GOT3 (cell line): ENCODE results near the gene FBLN2.
"Not testable (repeated sequence)": the region's sequence is repeated elsewhere in the genome, so short reads cannot be mapped to it uniquely, and the experiment has no call there.

Source experiments
- DNase-seq: peaks from one replicate; lab custom pipeline; 2025; ENCODE audit warnings: mixed read lengths; lab: John Stamatoyannopoulos, UW

FBLN2 gene

DNA sequence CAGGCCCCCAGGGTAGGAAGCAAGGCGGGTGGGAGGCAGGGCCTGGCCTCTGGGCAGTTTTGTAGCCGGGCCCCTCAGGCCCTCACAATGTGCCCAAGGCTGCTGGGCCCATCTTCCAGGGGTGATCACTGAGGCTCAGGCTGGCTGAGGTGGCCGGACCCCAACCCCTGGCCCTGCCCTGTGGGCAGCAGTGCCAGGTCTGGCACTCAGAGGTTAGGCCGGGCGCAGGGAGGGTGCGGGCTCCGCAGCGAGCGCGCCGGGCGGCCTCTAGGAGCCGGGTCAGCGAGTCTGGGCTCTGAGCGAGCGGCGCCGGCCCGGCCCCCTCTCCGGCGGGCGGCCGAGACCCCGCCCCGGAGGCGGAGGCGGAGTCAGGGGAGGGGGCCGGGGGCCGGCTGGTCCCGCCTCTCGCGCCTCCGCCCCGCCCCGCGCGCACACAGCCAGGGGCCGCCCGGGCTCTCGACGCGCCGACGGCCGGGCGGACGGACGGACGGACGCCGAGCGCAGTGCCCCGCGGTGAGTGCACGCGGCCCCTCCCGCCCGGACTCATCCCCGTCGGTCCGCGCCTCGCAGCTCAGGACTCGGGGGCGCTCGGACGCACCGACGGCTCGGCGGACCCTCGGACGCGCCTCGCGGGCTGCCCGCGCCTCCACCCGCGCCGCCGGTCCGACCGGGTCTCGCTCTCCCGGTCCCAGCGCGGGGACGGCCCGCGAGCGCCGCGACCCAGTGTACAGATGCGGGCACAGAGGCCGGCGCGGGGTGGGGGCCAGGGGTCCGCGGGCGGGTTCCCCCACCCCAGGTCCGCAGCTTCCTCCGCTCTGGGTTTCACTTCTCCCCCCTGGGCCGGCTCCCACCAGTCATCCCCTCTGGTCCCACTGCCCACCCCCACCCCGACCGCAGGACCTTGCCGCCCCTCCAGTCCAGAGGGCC is at the start of gene FBLN2:
Gene FBLN2, plus strand, starts transcription at position 430 of the 927 bp plus-strand sequence. CDS start 21,231 bp downstream, outside the sequence.
- DNase-seq = no peak

DNA sequence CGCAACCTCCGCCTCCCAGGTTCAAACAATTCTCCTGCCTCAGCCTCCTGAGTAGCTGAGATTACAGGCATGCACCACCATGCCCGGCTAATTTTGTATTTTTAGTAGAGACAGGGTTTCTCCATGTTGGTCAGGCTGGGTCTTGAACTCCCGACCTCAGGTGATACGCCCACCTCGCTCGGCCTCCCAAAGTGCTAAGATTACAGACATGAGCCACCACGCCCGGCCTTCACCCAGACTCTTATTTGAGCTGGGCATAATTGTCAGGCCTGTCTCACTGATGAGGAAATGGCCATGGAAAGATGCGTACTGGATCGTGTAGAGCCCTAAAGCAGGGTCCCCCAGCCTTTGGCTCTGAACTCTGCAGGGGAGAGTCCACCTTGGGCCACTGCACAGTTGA is 49.7 kb upstream of the FBLN2 start:
- not testable (repeated sequence) for DNase-seq

- no peak for DNase-seq
These were observed 48.6 kb upstream of the FBLN2 start for GRCh38 chr3:13500133-13500885.

DNA sequence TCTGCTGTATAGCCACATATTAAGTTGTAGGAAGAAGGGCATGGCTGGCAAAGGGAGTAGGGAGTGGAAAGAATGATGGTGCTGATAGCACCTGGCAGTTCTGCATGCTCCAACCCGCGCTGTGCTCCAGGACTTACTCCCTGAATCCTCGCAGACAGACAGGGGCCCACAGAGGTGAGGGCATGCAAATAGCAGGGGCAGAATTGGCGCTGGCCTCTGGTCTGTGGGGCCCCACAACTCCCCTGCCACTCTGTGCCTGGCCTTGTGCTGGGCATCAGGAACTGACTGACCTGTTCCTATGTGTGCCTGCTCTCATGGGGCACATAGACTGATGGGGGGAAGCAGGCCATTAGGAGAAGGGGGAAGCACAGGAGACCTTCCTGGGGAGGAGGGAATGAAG is 47.9 kb upstream of the FBLN2 start:
- DNase-seq = no peak

- DNase-seq = no peak
These were observed 47.4 kb upstream of the FBLN2 start for GRCh38 chr3:13501521-13501920.

GRCh38 chr3:13501958-13502790 is 46.8 kb upstream of the FBLN2 start:
- no peak for DNase-seq

DNA sequence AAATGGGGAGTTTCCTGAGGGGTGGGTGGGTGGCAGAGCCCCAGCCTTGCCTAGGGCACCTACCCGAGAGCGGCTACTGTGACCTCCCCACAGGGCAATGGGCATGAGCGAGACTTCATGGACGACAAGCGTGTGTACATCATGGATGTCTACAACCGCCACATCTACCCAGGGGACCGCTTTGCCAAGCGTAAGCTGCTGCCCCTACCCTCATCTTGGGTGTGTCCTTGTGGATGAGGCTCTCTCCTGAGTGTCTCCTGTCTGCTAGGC is 46.2 kb upstream of the FBLN2 start:
- no peak for DNase-seq

GRCh38 chr3:13504161-13504831 is 44.6 kb upstream of the FBLN2 start:
- DNase-seq = no peak

DNA sequence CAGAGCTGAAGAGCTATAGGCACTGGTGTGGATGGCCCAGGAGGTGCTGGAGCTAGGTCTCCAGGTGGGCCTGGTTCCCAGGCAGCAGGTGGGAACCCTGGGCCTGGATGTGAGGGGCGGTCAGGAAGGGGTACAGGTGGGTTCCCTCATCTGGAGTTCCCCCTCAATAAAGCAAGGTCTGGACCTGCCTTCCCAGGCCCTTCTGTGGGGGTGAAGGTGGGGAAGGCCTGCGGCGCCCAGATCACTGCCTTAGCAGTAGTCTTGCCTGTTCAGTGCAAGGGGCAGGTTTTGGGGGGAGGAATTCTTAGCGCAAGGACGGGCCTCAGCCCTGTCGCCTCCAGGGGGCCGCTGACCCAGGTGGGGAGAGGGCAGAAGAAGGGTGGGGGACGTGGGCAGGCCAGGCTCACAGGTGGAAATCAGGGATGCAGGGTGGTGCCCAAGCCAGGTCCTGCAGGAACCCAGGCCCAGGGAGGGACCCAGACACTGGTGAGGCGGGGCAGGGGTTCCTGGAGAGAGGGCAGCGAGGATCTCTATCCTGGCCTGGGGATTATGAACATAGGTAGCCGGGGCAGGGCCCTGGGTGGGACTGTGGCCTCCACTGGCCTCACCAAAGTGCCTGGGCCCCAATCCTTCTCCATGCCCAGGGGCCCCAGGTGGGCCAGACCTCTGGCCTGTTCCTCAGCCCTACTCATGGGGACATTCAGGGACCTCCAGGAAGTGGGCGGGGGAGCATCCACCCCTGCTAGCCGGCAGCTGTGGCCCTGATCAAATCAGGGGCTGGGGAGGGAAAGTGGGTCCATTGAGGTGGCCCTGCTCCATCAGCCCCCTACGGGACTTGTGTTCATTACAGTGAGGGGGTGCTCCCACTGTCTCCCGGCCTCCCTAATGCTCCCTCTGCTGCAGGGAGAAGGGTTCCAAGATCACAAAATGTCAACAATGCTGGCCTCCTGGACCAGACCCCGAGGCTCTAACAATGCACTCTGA is 43.5 kb upstream of the FBLN2 start:
- DNase-seq = no peak

DNA sequence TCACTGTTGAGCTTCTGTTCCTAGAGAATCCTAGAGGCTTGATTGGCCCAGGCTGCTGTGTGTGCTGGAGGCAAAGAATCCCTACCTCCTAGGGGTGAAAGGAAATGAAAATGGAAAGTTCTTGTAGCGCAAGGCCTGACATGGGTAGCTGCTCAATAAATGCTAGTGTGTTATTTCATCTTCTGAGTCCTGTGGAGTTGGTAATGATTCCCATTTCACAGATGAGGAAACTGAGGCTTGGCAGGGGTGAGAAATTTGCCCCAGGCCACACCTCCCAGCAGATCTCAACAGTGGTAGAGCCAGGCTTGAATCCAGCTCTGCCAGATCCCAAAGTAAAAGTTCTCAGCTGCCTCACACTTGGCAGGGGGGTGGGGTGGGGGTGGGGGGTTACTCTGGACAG is 42.7 kb upstream of the FBLN2 start:
- DNase-seq = no peak

DNA sequence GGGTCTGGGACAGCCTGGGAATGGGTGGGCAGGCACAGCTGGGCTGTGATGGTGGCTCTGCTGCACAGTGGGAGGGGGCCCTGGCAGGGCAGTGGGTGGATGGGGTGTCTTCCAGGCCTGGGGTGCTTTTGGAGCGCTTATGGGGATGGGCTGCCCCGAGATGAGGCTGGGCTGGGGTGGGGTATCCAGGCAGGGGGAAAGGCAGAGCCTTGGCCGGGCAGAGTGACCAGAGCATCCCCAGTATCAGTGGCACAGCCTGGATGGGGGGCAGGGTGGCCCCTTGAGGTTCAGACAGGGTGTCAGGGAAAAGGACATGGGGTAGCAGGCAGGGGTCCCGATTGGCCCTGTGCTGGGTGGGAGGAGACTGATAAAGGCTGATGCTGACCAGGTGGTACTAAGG is 42.2 kb upstream of the FBLN2 start:
- no peak for DNase-seq

- DNase-seq = no peak
These were observed 41.7 kb upstream of the FBLN2 start for GRCh38 chr3:13507247-13507569.

- DNase-seq = no peak
These were observed 41.2 kb upstream of the FBLN2 start for GRCh38 chr3:13507570-13508339.

- no peak for DNase-seq
These were observed 40.4 kb upstream of the FBLN2 start for GRCh38 chr3:13508496-13508895.

DNA sequence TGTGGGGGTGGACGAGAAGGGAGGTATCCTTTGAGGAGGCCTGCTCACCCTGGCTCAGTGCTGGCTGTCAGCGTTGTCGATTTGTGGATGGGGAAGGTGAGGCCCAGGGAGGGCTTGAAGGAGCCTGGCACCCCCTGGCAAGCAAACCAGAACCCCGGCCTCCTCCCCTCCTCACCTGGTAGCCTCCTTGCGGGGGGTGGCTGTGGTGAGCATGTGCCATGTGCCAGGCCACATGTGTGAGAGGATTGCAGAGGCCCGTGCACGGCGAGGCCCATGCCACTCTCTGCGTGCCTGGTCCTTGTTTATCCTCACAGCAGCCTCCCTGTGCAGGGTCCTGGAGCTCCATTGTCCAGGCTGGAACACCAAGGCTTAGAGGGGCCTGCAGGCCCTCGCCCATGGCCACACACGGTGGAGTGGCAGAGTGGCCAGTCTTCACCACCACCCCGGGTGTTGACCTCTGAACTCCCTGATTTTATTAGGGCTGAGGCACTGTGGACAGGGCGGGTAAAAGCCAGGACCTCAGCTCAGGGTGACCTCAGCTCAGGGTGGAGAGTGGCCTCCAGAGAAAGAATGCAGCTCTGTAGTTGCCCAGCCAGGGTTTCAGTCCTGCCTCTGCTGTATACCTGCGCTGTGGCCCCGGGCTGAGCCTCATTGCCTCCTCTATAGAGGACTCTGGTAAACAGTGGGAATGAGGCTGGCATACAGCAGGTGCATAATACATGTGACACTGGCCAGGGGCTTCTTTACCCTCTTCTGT is 39.7 kb upstream of the FBLN2 start:
- DNase-seq = no peak

DNA sequence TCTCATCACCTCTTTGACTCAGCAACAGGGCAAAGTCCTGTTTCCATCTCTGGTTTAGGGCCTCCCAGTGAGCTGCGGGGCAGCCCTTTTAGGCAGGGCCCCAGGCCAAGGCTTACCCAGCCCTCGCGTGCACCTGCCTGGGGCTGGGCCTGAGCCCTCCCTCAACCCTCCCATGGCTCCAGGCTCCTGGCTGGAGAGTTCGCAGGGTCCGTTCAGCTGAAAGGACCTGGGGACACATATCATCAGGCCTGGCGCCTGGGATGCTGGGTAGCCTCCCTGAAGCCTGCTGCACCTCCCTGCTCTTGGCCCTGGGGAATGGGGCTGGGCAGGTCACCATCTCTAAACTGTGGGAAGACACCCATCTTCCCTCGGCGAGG is 39.1 kb upstream of the FBLN2 start:
- DNase-seq = no peak

DNA sequence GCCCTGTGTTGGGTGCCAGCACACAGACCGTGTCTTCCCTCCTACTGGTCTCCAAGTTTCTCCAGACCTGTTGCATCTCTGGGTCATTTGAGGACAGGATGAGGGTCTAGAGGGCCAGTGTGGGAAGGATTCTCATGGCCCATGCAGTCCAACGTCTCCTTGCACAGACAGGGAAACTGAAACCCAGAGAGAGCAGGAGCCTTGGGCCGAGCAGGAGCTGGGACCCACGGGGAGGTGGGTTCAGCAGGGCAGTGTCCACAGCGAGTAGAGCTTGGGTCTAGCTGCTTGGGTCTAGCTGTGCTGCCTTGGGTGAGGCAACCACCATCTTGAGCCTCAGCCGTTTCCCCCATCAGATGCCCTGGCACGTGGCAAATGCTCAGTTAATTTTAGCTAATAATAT is 36.5 kb upstream of the FBLN2 start:
- no peak for DNase-seq

DNA sequence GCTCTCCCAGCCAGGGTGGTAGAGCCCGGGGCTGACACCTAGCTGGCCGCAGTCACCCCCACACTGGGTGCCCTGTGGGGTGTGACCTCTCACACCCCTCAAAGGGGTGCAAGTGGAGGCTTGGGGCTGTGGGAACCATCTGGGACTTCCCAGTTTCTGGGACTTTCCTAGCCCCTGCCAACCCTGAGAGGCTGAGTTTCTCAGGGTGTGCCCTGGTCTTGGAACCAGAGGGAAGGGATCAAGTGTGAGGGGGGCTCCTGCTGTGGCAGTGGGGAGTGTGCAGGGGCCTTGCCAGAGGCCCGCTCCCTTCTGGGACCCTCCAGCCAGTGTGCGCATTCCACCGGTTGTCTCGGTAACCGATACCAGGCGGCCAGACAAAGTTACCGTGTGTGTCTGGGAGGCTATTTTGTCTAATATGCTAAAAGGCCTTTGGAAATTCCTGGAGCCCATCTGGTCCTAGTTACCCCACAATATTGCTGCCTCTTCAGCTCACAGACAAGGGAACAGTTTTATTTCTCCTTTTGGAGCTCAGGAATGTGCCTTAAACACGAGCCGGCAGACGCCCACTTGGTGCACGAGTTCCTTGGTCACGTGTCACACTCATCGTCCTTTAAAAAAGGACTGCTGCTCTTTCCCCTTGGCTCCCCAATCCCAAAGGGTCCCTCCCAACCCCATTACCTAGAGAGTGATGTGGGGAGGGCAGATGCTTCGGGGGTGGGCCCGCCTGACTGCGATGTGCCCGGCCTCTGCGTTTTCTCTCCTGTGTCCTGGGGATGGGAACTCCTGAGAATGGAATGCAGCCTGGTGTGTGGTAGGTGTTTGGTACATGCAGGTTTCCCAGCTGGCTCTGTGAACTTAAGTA is 35.6 kb upstream of the FBLN2 start:
- DNase-seq = no peak
